Kidney (tissue), 14 donors: ENCODE results near the gene ATG3. TPM values are rescaled to one million over a fixed set of nuclear protein-coding genes. Genes with fewer than 3 reads are reported as not detected.

Experiments used
- DNase-seq, 5 donors: peaks; one replicate each; pipeline ENCODE4 v3.0.0-alpha.2; 2013 to 2020
- FAIRE-seq: peaks from 2 replicates; lab custom pipeline; 2012; peaks lifted over from hg19 to GRCh38; lab: Jason Lieb, UNC
- H3K27ac ChIP-seq, 2 donors: one replicate each; pipeline ENCODE4 v1.7.0; 2013; ENCODE audit warnings: low read depth in 2 of 2, low read length in 2 of 2, inconsistent platforms in 1 of 2
- H3K27me3 ChIP-seq: one replicate; pipeline ENCODE4 v1.7.1; 2013; ENCODE audit warnings: low read length, inconsistent platforms; ENCODE audit not compliant: control insufficient read depth, insufficient read depth
- H3K36me3 ChIP-seq, 3 donors: one replicate each; pipeline versions ENCODE4 v1.7.0 to v1.7.1; 2013; ENCODE audit warnings: low read length in 3 of 3, control low read depth in 1 of 3, inconsistent platforms in 1 of 3; ENCODE audit not compliant: insufficient read depth in 3 of 3, control insufficient read depth in 2 of 3
- H3K4me1 ChIP-seq, 3 donors: one replicate each; pipeline versions ENCODE4 v1.7.0 to v1.7.1; 2013; ENCODE audit warnings: low read length in 3 of 3, inconsistent platforms in 1 of 3, low read depth in 1 of 3; ENCODE audit not compliant: control insufficient read depth in 2 of 3, insufficient read depth in 2 of 3
- H3K4me3 ChIP-seq, 3 donors: one replicate each; pipeline versions ENCODE4 v1.7.0 to v1.8.1; 2013; ENCODE audit warnings: low read length in 3 of 3, control low read depth in 1 of 3, inconsistent platforms in 1 of 3
- H3K9ac ChIP-seq, 3 donors: one replicate each; pipeline versions ENCODE4 v1.7.0 to v1.7.1; 2013; ENCODE audit warnings: low read length in 3 of 3, control low read depth in 1 of 3, inconsistent platforms in 1 of 3
- H3K9me3 ChIP-seq, 3 donors: one replicate each; pipeline versions ENCODE4 v1.7.0 to v1.7.1; 2013; ENCODE audit warnings: low read length in 3 of 3, control low read depth in 1 of 3, inconsistent platforms in 1 of 3; ENCODE audit not compliant: control insufficient read depth in 2 of 3, insufficient read depth in 1 of 3
- intact Hi-C: fragments of 100-400 bp; cut with DNase I; formaldehyde crosslinking; loops from one replicate; pipeline ENCODE4 v1.11.1; 2022
- polyA plus RNA-seq: library from polyadenylated mRNA; stranded (reverse); fragments of 350-450 nt; fragmentation: Illumina TruSeq; extraction: RNeasy Lipid Tissue Mini Kit (QIAGEN cat#74804); gene quantifications from one replicate; pipeline ENCODE4 v1.2.3, GENCODE V29; 2014; ENCODE audit warnings: low read depth, low replicate concordance; ENCODE audit not compliant: insufficient read depth
- total RNA-seq: library from RNA; stranded (reverse); fragmentation: NEBNext Ultra II Directional; extraction: Animal tissue kit (Norgen Biotek cat#: 25700); gene quantifications from one replicate; pipeline ENCODE4 v1.2.1, GENCODE V29; 2021
- TF ChIP-seq, protein P1 (sequence below): IDR thresholded peaks from 3 replicates; pipeline ENCODE4 v1.5.1; 2012; ENCODE audit warnings: mild to moderate bottlenecking, moderate library complexity, borderline replicate concordance; ENCODE audit not compliant: insufficient read depth; ENCODE audit errors: extremely low read depth
- donor health status: control.
- donor health status: control.
- donor health status: control.
- donor health status: control.
- donor health status: control.
- donor health status: DM: yes; HTN: yes; CAD: no.
- donor health status: Normal renal cell carcinoma (clear cell type).

The ATG3 gene
- total and polyA plus RNA-seq, 2 donors from 2014 or later: 57.0 to 62.7 TPM

DNA sequence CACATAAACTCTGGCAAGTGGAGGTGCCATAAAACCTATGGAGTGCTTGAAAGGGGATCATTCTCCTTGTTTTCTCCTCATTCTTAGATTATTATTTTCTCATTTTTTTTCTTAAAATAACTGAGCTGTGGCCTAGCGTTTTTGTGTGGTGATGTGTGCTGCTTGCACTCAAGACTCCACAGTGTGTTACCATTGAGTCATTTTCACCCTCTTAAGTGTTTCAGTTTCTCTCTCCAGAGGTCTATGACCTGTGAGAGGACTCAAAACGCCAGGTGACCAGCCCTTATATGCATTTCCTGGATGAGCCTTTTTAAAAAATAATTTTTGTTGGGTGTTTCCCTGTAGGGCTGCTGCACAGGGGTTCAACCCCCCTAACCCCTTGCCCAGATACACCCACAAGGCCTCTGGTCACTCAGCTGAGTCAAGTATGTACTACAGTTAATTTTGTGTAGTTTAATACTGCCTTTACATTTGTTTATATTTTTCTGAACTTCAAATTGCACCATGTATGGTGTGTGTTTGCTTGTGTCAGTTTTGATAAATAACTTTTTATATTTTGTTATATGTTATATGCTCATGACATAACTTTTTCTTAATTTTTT is 47.1 kb downstream of the ATG3 start:
- DNase-seq (no peak), FAIRE-seq (no peak)
- H3K27ac ChIP-seq: no peak overlapping the region
- no peak overlapping the region for H3K4me3 ChIP-seq
- no peaks in the 10 kb centered on the region for H3K27me3 ChIP-seq
- TF ChIP-seq, protein P1, sequence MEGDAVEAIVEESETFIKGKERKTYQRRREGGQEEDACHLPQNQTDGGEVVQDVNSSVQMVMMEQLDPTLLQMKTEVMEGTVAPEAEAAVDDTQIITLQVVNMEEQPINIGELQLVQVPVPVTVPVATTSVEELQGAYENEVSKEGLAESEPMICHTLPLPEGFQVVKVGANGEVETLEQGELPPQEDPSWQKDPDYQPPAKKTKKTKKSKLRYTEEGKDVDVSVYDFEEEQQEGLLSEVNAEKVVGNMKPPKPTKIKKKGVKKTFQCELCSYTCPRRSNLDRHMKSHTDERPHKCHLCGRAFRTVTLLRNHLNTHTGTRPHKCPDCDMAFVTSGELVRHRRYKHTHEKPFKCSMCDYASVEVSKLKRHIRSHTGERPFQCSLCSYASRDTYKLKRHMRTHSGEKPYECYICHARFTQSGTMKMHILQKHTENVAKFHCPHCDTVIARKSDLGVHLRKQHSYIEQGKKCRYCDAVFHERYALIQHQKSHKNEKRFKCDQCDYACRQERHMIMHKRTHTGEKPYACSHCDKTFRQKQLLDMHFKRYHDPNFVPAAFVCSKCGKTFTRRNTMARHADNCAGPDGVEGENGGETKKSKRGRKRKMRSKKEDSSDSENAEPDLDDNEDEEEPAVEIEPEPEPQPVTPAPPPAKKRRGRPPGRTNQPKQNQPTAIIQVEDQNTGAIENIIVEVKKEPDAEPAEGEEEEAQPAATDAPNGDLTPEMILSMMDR: no peak
- no peaks in the 10 kb centered on the region for H3K36me3 ChIP-seq
- H3K4me1 ChIP-seq: no peaks in the 10 kb centered on the region
- intact Hi-C loops: no loop called here
- no peak overlapping the region for H3K9ac ChIP-seq
- H3K9me3 ChIP-seq: no peaks in the 10 kb centered on the region

DNA sequence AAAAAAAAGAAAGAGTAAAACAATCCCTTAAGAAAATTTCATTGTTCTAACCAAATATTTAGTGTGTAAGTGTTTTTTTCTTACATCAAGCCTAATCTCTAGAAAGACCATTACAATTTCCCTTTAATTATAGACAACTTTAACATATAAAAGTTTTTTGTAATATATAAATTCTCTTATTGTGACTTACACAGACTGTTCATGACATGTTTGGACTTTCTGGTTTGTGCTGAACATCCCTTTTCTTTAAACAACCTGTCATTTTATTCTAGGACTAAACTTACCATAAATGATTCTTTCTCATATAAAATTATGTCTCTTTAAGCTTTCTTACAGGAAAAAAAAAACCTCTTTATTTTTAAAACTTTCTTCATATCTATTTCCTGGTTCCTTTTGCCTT is 49.4 kb downstream of the ATG3 start:
- intact Hi-C loops: no loop called here

GRCh38 chr3:112508860-112509259 is 52.9 kb downstream of the ATG3 start:
- H3K4me1 ChIP-seq: no peaks in the 10 kb centered on the region
- intact Hi-C loops: no loop called here
- no peak overlapping the region for H3K27ac ChIP-seq
- FAIRE-seq: no peak
- TF ChIP-seq, protein P1: no peak
- no peak overlapping the region for H3K4me3 ChIP-seq
- no peak overlapping the region for H3K9ac ChIP-seq
- H3K9me3 ChIP-seq: no peaks in the 10 kb centered on the region
- H3K27me3 ChIP-seq: no peaks in the 10 kb centered on the region
- H3K36me3 ChIP-seq: no peaks in the 10 kb centered on the region
- DNase-seq: no peak

More for the DNA sequence above, 49.4 kb downstream of the ATG3 start:
- H3K4me1 ChIP-seq: no peaks in the 10 kb centered on the region
- FAIRE-seq: no peak
- H3K36me3 ChIP-seq: no peaks in the 10 kb centered on the region
- H3K4me3 ChIP-seq: no peak overlapping the region
- no peaks in the 10 kb centered on the region for H3K9me3 ChIP-seq
- H3K27me3 ChIP-seq: no peaks in the 10 kb centered on the region
- no peak overlapping the region for H3K9ac ChIP-seq
- no peak overlapping the region for H3K27ac ChIP-seq
- TF ChIP-seq, protein P1: no peak
- no peak for DNase-seq

DNA sequence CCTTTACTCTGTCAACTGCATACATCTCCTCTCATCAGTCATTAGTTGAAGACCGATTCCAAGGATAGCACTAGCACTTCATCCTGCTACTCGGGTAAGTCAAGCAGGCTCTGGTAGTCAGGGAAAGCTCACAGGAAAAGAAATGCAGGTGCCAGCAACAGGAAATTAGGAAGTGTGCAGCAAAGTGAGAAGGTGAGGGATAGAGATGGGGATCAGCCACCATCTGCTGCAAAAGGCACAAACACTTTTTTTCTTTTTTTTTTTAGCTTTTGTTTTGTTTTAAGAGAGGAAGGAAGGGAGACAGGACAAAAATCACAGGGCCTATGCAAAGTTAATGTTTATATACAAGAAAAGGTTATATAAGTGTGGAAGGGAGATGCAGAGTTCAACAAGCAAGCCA is 53.5 kb downstream of the ATG3 start:
- no peaks in the 10 kb centered on the region for H3K36me3 ChIP-seq
- H3K27ac ChIP-seq: no peak overlapping the region
- no peak overlapping the region for H3K9ac ChIP-seq
- H3K4me3 ChIP-seq: no peak overlapping the region
- FAIRE-seq: no peak
- intact Hi-C loops: no loop called here
- no peaks in the 10 kb centered on the region for H3K9me3 ChIP-seq
- H3K27me3 ChIP-seq: no peaks in the 10 kb centered on the region
- TF ChIP-seq, protein P1: no peak
- DNase-seq: peak in 1 of 5 donors; percentile 8
- H3K4me1 ChIP-seq: no peaks in the 10 kb centered on the region
